GM12878 (cell line): ENCODE results near the gene HMOX2. TPM values are rescaled to one million over a fixed set of nuclear protein-coding genes. Genes with fewer than 3 reads are reported as not detected.

Experiments
- ATAC-seq: fragments of 200-7000 bp; cut with Tn5 transposase; 3 replicates; pipeline ENCODE4 v1.9.1; 2020; ENCODE audit warnings: mild to moderate bottlenecking, moderate library complexity
- BruUV-seq: library from RNA; stranded (reverse); fragments of 400-500 nt; replicated peaks from 2 replicates; lab custom pipeline; 2021; lab: Mats Ljungman, UMichigan
- CTCF ChIA-PET: fragments of 300-600 bp; sonication (Branson Sonifier 250); formaldehyde crosslinking; extraction: SDS; loops from one replicate; lab custom pipeline; 2021; ENCODE audit warnings: inconsistent platforms; lab: Yijun Ruan, JAX
- POLR2A ChIA-PET: fragments of 350-600 bp; formaldehyde crosslinking; extraction: SDS; loops from one replicate; lab custom pipeline; 2021; ENCODE audit warnings: inconsistent platforms; lab: Charles Lee
- RAD21 ChIA-PET: fragments of 300-600 bp; sonication (Branson Sonifier 250); formaldehyde crosslinking; loops from one replicate; lab custom pipeline; 2023; ENCODE audit warnings: antibody characterized with exemption; ENCODE audit not compliant: unreplicated experiment; lab: Charles Lee
- SMC1A ChIA-PET: fragments of 300-600 bp; sonication (Branson Sonifier 250); formaldehyde crosslinking; loops from one replicate; lab custom pipeline; 2023; ENCODE audit not compliant: unreplicated experiment, uncharacterized antibody; lab: Charles Lee
- DNase-seq: peaks from one replicate; pipeline ENCODE4 v3.0.0-alpha.2; 2011; ENCODE audit warnings: low read depth, low spot score
- FAIRE-seq: peaks from 3 replicates; lab custom pipeline; 2011; peaks lifted over from hg19 to GRCh38; lab: Jason Lieb, UNC
- H2AFZ ChIP-seq: 2 replicates; pipeline ENCODE4 v1.6.0; 2011; ENCODE audit warnings: low read depth, low read length, control low read depth; ENCODE audit not compliant: control insufficient read depth
- H3K27ac ChIP-seq: 2 replicates; pipeline ENCODE4 v1.5.1; 2011; ENCODE audit warnings: control low read depth; ENCODE audit not compliant: control insufficient read depth, insufficient read depth
- H3K27me3 ChIP-seq, 2 experiments: replicated peaks in 1 of 2; 2 replicates each; pipeline versions ENCODE4 v1.6.0 to v1.6.1; 2011; ENCODE audit warnings: low read length in 1 of 2; ENCODE audit not compliant: control insufficient read depth in 2 of 2, insufficient read depth in 2 of 2
- H3K36me3 ChIP-seq, 2 experiments: 2 replicates each; pipeline ENCODE4 v1.5.1; 2011; ENCODE audit warnings: low read length in 1 of 2; ENCODE audit not compliant: control insufficient read depth in 2 of 2, insufficient read depth in 2 of 2
- H3K4me1 ChIP-seq: 2 replicates; pipeline ENCODE4 v1.6.1; 2011; ENCODE audit warnings: mild to moderate bottlenecking, low read length, moderate library complexity, mixed read lengths; ENCODE audit not compliant: control insufficient read depth, insufficient read depth
- H3K4me2 ChIP-seq: 2 replicates; pipeline ENCODE4 v1.6.0; 2011; ENCODE audit warnings: control low read depth; ENCODE audit not compliant: control insufficient read depth, insufficient read depth
- H3K4me3 ChIP-seq: fragments of 200-600 bp; sonication (generic); 2 replicates; pipeline ENCODE4 v1.5.1; 2016
- H3K79me2 ChIP-seq: 2 replicates; pipeline ENCODE4 v1.6.0; 2011; ENCODE audit warnings: low read length; ENCODE audit not compliant: control insufficient read depth, insufficient read depth
- H3K9ac ChIP-seq: 2 replicates; pipeline ENCODE4 v1.8.0; 2011; ENCODE audit warnings: low read length, control low read depth, mixed read lengths; ENCODE audit not compliant: control insufficient read depth, insufficient read depth
- H3K9me3 ChIP-seq: replicated peaks from 3 replicates; pipeline ENCODE4 v1.5.1; 2011; ENCODE audit warnings: mild to moderate bottlenecking, low read length; ENCODE audit not compliant: control insufficient read depth, insufficient read depth
- H4K20me1 ChIP-seq: 2 replicates; pipeline ENCODE4 v1.6.0; 2011; ENCODE audit not compliant: control insufficient read depth, insufficient read depth
- CBFB ChIP-seq: IDR thresholded peaks from 2 replicates; pipeline ENCODE4 v1.6.1; 2016; ENCODE audit warnings: antibody characterized with exemption, low read depth
- CEBPZ ChIP-seq: fragments of 150-350 bp; IDR thresholded peaks from 2 replicates; pipeline ENCODE4 v1.6.1; 2016; ENCODE audit warnings: low read depth, low read length
- FOXK2 ChIP-seq: fragments of 450-650 bp; IDR thresholded peaks from 2 replicates; pipeline ENCODE4 v1.6.1; 2017; ENCODE audit warnings: mild to moderate bottlenecking, moderate library complexity
- NR2C2 ChIP-seq: IDR thresholded peaks from 2 replicates; pipeline ENCODE4 v1.6.1; 2011; ENCODE audit warnings: borderline replicate concordance, low read depth; ENCODE audit not compliant: control insufficient read depth, insufficient read length
- PAX8 ChIP-seq: fragments of 450-650 bp; IDR thresholded peaks from 2 replicates; pipeline ENCODE4 v1.6.1; 2017; ENCODE audit warnings: mild to moderate bottlenecking, moderate library complexity
- POU2F2 ChIP-seq: IDR thresholded peaks from 3 replicates; pipeline ENCODE4 v1.6.1; 2011; ENCODE audit warnings: low read depth, mild to moderate bottlenecking, low read length, borderline replicate concordance
- RBBP5 ChIP-seq: fragments of 200-600 bp; sonication (generic); conservative IDR thresholded peaks from 2 replicates; pipeline ENCODE4 v1.6.1; 2016
- SMAD1 ChIP-seq: fragments of 450-650 bp; IDR thresholded peaks from 2 replicates; pipeline ENCODE4 v1.6.1; 2018; ENCODE audit warnings: mild to moderate bottlenecking, low read depth; ENCODE audit not compliant: partially characterized antibody
- SMAD5 ChIP-seq: IDR thresholded peaks from 2 replicates; pipeline ENCODE4 v1.6.1; 2016; ENCODE audit warnings: antibody characterized with exemption, low read depth
- SREBF2 ChIP-seq: IDR thresholded peaks from 2 replicates; pipeline ENCODE4 v1.6.1; 2012; ENCODE audit warnings: mild to moderate bottlenecking, low read length
- ZBED1 ChIP-seq: IDR thresholded peaks from 2 replicates; pipeline ENCODE4 v1.6.1; 2016; ENCODE audit warnings: borderline replicate concordance
- ZBTB40 ChIP-seq: fragments of 450-650 bp; IDR thresholded peaks from 2 replicates; pipeline ENCODE4 v1.6.1; 2016; ENCODE audit warnings: mild to moderate bottlenecking, moderate library complexity, borderline replicate concordance
- WGBS: methylation state at CpG from one replicate; pipeline ENCODE4 v1.1.6; 2016; ENCODE audit warnings: low lambda C conversion rate; ENCODE audit not compliant: insufficient replicate concordance, insufficient coverage; ENCODE audit errors: missing lambda C conversion rate; 5-methylcytosine and 5-hydroxymethylcytosine counted together
- in situ Hi-C: fragments of 300-500 bp; cut with MboI; formaldehyde crosslinking; loops from 9 replicates; pipeline ENCODE4 v1.14.3; 2018; ENCODE audit warnings: mixed read lengths
- intact Hi-C: fragments of 100-400 bp; cut with micrococcal nuclease; formaldehyde crosslinking; loops from one replicate; pipeline ENCODE4 v1.14.2; 2022; ENCODE audit not compliant: unreplicated experiment
- polyA plus RNA-seq, 11 experiments: library from polyadenylated mRNA; depleted of rRNA in 4 of 11; unstranded in 6 of 11; stranded (reverse) in 5 of 11; fragments of >200 nt; fragmentation: Nextera tagmentation in 4 of 11; fragmentation: Illumina TruSeq in 1 of 11; extraction: Ambion mirVana in 4 of 11; extraction: Trizol in 1 of 11; gene quantifications; 1 replicate in 1 of 11; 2 replicates in 10 of 11; pipeline versions ENCODE4 v1.2.1 to v1.2.3, GENCODE V29; 2011 to 2016; ENCODE audit warnings: inconsistent platforms in 2 of 11, missing spikeins in 2 of 11, low read depth in 1 of 11
- total RNA-seq, 4 experiments: library from RNA; depleted of rRNA in 3 of 4; stranded (reverse); fragments of >200 nt in 3 of 4; fragmentation: Illumina TruSeq in 1 of 4; extraction: Trizol in 1 of 4; gene quantifications; 2 replicates each; pipeline versions ENCODE4 v1.2.1 to v1.2.3, GENCODE V29; 2013 to 2021
- TF ChIP-seq, protein P1 (sequence below): IDR thresholded peaks from 2 replicates; pipeline ENCODE4 v1.6.1; 2012; ENCODE audit warnings: mild to moderate bottlenecking, low read depth, low read length

HMOX2 gene
- total and polyA plus RNA-seq, 10 of the 15 experiments (the other 5 are each of a cell fraction or from before 2014, with no cell fraction given): 26.4 to 111 (median 57.8) TPM

GRCh38 chr16:4520913-4521312, 44.7 kb downstream of the HMOX2 start:
- in situ Hi-C loops (no loop called here), intact Hi-C loops (no loop called here)
- ChIA-PET POLR2A (no interaction called here), SMC1A (interaction anchor here (1.6 kb wide), 1 partner anchor 27 kb away, joined by 3 read pairs; no protein-coding TSS in a partner anchor), CTCF (interaction anchor here (1.0 to 1.6 kb wide), 2 partner anchors 27 to 65 kb away, joined by 3 to 6 read pairs; no protein-coding TSS in a partner anchor), RAD21 (no interaction called here)
- Histone ChIP-seq H2AFZ (no peak overlapping the region), H4K20me1 (no peaks in the 10 kb centered on the region), H3K9ac (no peak overlapping the region), H3K9me3 (no peaks in the 10 kb centered on the region), H3K4me3 (no peak overlapping the region), H3K27me3 (no peaks in the 10 kb centered on the region), H3K27ac (no peak overlapping the region), H3K36me3 (no peaks in the 10 kb centered on the region; a peak in 2 of 4 replicates), H3K4me2 (no peak overlapping the region), H3K79me2 (no peaks in the 10 kb centered on the region), H3K4me1 (peaks cover 6% of the 10 kb centered on the region; the same call in 1 of the 2 replicates)
- no peak for ATAC-seq
- FAIRE-seq: no peak
- WGBS: 71% methylated on average over 7 of the region's 7 CpGs
- no peak for DNase-seq
- BruUV-seq: no TSS peak
- TF ChIP-seq SMAD1 (no peak), ZBED1 (no peak), SREBF2 (no peak), FOXK2 (no peak), CEBPZ (no peak), ZBTB40 (no peak), SMAD5 (no peak), CBFB (no peak), NR2C2 (no peak), PAX8 (no peak), POU2F2 (no peak), RBBP5 (no peak)
- TF ChIP-seq, protein P1, sequence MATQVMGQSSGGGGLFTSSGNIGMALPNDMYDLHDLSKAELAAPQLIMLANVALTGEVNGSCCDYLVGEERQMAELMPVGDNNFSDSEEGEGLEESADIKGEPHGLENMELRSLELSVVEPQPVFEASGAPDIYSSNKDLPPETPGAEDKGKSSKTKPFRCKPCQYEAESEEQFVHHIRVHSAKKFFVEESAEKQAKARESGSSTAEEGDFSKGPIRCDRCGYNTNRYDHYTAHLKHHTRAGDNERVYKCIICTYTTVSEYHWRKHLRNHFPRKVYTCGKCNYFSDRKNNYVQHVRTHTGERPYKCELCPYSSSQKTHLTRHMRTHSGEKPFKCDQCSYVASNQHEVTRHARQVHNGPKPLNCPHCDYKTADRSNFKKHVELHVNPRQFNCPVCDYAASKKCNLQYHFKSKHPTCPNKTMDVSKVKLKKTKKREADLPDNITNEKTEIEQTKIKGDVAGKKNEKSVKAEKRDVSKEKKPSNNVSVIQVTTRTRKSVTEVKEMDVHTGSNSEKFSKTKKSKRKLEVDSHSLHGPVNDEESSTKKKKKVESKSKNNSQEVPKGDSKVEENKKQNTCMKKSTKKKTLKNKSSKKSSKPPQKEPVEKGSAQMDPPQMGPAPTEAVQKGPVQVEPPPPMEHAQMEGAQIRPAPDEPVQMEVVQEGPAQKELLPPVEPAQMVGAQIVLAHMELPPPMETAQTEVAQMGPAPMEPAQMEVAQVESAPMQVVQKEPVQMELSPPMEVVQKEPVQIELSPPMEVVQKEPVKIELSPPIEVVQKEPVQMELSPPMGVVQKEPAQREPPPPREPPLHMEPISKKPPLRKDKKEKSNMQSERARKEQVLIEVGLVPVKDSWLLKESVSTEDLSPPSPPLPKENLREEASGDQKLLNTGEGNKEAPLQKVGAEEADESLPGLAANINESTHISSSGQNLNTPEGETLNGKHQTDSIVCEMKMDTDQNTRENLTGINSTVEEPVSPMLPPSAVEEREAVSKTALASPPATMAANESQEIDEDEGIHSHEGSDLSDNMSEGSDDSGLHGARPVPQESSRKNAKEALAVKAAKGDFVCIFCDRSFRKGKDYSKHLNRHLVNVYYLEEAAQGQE: no peak
